ENCODE measurements around the gene C15orf39. TPM values are rescaled to one million over a fixed set of nuclear protein-coding genes. Genes with fewer than 3 reads are reported as not detected.

The C15orf39 gene
- total RNA-seq, 1 donor from 2014 or later: 132 TPM

- Mint-ChIP-seq H3K9me3 (ENCODE audit: unreplicated experiment) (no peaks in the 10 kb centered on the region), H3K4me1 (ENCODE audit: unreplicated experiment) (peaks cover 25% of the 10 kb centered on the region), H3K27ac (ENCODE audit: unreplicated experiment) (no peak overlapping the region), H3K36me3 (ENCODE audit: low read depth, unreplicated experiment) (no peaks in the 10 kb centered on the region), H3K27me3 (ENCODE audit: unreplicated experiment) (peaks cover 3% of the 10 kb centered on the region), H3K4me3 (ENCODE audit: unreplicated experiment) (no peak overlapping the region)
- TF ChIP-seq CTCF (IDR thresholded peaks at IDR 0.05; ENCODE audit: unreplicated experiment): no peak
- DNase-seq (ENCODE audit: low spot score): peak; percentile 35
These were observed 23.3 kb upstream of the C15orf39 start for GRCh38 chr15:75178171-75178937.

GRCh38 chr15:75178938-75179745 is 22.5 kb upstream of the C15orf39 start:
- H3K4me1 Mint-ChIP-seq (ENCODE audit: unreplicated experiment): peaks cover 25% of the 10 kb centered on the region

GRCh38 chr15:75179746-75180140 is 21.9 kb upstream of the C15orf39 start:
- Mint-ChIP-seq H3K27ac (ENCODE audit: unreplicated experiment) (no peak overlapping the region), H3K27me3 (ENCODE audit: unreplicated experiment) (peaks cover 5% of the 10 kb centered on the region), H3K9me3 (ENCODE audit: unreplicated experiment) (no peaks in the 10 kb centered on the region), H3K4me1 (ENCODE audit: unreplicated experiment) (peaks cover 25% of the 10 kb centered on the region), H3K36me3 (ENCODE audit: low read depth, unreplicated experiment) (no peaks in the 10 kb centered on the region), H3K4me3 (ENCODE audit: unreplicated experiment) (no peak overlapping the region)
- no peak for DNase-seq (ENCODE audit: low spot score)
- TF ChIP-seq CTCF (IDR thresholded peaks at IDR 0.05; ENCODE audit: unreplicated experiment): no peak

More at GRCh38 chr15:75178938-75179745, 22.5 kb upstream of the C15orf39 start:
- TF ChIP-seq CTCF (IDR thresholded peaks at IDR 0.05; ENCODE audit: unreplicated experiment): no peak
- Mint-ChIP-seq H3K36me3 (ENCODE audit: low read depth, unreplicated experiment) (no peaks in the 10 kb centered on the region), H3K4me3 (ENCODE audit: unreplicated experiment) (no peak overlapping the region), H3K27me3 (ENCODE audit: unreplicated experiment) (peaks cover 3% of the 10 kb centered on the region), H3K9me3 (ENCODE audit: unreplicated experiment) (no peaks in the 10 kb centered on the region), H3K27ac (ENCODE audit: unreplicated experiment) (no peak overlapping the region)
- no peak for DNase-seq (ENCODE audit: low spot score)

- Mint-ChIP-seq H3K27me3 (ENCODE audit: unreplicated experiment) (peaks cover 10% of the 10 kb centered on the region), H3K27ac (ENCODE audit: unreplicated experiment) (no peak overlapping the region), H3K4me1 (ENCODE audit: unreplicated experiment) (peaks cover 20% of the 10 kb centered on the region), H3K4me3 (ENCODE audit: unreplicated experiment) (no peak overlapping the region), H3K36me3 (ENCODE audit: low read depth, unreplicated experiment) (no peaks in the 10 kb centered on the region), H3K9me3 (ENCODE audit: unreplicated experiment) (no peaks in the 10 kb centered on the region)
- no peak for DNase-seq (ENCODE audit: low spot score)
- no peak for TF ChIP-seq CTCF (IDR thresholded peaks at IDR 0.05; ENCODE audit: unreplicated experiment)
These were observed 19.9 kb upstream of the C15orf39 start for GRCh38 chr15:75181780-75182179.
